Astrocyte of the cerebellum (primary cell): Measurements from ENCODE around the gene CRYBB1.
A peak's percentile ranks its signal among the peaks of the same experiment; 100 is the strongest.

Experiments
- DNase-seq: peaks from one replicate; pipeline ENCODE4 v3.0.0-alpha.2; 2011; ENCODE audit warnings: low read depth
- H3K4me3 ChIP-seq: 2 replicates; pipeline ENCODE4 v1.5.1; 2011; ENCODE audit warnings: mild to moderate bottlenecking, low read depth, low read length, moderate library complexity
- in situ Hi-C: cut with HindIII; loops from 2 replicates; pipeline ENCODE4 v1.10.0; 2017; ENCODE audit warnings: low sequenced_read_pairs
- TF ChIP-seq, protein P1 (sequence below): IDR thresholded peaks from 2 replicates; pipeline ENCODE4 v1.5.1; 2012; ENCODE audit warnings: low read length, low read depth, moderate library complexity, mild to moderate bottlenecking; ENCODE audit errors: missing control alignments

Gene CRYBB1

DNA sequence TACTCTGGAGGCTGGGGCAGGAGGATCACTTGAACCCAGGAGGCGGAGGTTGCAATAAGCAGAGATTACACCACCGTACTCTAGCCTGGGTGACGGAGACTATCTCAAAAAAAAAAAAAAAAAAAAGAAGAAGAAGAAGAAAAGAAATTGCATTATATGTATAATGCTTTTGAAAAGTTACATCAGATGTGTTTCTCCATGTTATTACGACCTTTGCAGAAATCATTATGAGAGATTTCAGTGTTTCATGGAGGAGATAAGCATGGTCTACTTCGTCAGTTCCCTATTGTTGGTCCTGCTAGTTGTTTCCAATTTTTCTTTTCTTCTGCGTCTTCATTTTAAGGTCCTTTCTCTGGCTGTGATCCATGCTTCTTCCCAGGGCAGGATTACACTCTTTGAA is 42.5 kb upstream of the CRYBB1 start:
- H3K4me3 ChIP-seq: no peak overlapping the region
- no peak for DNase-seq
- TF ChIP-seq, protein P1, sequence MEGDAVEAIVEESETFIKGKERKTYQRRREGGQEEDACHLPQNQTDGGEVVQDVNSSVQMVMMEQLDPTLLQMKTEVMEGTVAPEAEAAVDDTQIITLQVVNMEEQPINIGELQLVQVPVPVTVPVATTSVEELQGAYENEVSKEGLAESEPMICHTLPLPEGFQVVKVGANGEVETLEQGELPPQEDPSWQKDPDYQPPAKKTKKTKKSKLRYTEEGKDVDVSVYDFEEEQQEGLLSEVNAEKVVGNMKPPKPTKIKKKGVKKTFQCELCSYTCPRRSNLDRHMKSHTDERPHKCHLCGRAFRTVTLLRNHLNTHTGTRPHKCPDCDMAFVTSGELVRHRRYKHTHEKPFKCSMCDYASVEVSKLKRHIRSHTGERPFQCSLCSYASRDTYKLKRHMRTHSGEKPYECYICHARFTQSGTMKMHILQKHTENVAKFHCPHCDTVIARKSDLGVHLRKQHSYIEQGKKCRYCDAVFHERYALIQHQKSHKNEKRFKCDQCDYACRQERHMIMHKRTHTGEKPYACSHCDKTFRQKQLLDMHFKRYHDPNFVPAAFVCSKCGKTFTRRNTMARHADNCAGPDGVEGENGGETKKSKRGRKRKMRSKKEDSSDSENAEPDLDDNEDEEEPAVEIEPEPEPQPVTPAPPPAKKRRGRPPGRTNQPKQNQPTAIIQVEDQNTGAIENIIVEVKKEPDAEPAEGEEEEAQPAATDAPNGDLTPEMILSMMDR: no peak
- in situ Hi-C loops: no loop called here

DNA sequence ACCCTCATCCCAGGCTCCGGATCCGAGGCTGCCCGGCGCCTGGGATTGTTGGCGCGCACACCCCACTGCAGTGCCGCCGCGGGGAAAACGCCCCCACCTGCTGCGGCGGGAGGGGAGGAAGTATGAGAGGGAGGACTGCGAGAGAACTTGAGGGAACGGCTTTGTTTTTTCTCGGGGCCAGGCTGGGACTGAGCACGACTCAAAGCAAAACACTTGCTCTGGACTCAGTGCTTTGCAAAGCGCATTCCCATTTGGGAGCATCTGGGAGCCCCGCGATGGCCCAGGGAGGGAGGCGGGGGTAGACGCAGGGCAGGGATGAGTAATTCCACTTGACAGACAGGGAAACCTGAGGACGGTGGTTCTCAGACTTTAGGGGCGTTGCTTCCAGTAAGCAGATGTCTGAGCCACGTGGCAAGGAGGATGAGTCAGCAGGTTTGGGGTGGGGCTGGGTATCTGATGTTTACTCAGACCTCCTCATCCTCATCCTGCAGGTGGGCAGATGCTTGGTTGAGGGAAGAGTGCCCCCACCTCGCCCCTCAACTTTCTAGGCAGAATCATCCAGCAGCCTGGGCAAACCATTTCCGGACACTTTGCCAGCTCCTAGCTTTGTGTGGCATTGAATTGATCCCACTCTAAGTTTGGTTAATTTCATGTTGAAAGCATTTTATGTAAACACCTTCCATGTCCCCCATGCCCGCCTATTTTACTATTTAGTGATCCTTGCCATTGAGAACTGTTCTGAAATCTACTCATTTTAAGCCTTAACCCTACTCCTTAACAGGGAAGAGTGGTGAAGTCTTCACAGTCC is 41.0 kb upstream of the CRYBB1 start:
- in situ Hi-C loops: no loop called here
- H3K4me3 ChIP-seq: peak overlapping the region; percentile 32
- TF ChIP-seq, protein P1: no peak
- DNase-seq: peak; percentile 64

DNA sequence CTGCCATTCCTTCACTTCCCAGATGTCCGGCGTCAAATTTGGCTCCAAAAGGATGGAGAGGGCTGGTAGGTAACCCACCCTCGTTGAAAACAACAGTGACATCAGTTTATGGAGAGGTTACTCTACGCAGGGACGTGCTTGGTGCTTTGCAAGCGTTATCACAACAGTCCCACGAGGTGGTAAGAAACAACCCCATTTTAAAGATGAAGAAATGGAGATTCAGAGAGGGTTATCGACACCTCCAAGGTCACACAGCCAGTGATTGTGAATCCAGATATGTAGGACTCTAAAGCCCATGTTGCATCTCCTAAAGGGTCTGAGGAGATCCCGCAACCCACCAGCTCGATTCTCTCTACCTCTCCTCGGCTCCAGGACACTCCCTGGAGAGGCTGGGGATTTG is 40.3 kb upstream of the CRYBB1 start:
- DNase-seq: no peak
- peak overlapping the region; percentile 32 for H3K4me3 ChIP-seq
- in situ Hi-C loops: no loop called here
- TF ChIP-seq, protein P1: no peak

DNA sequence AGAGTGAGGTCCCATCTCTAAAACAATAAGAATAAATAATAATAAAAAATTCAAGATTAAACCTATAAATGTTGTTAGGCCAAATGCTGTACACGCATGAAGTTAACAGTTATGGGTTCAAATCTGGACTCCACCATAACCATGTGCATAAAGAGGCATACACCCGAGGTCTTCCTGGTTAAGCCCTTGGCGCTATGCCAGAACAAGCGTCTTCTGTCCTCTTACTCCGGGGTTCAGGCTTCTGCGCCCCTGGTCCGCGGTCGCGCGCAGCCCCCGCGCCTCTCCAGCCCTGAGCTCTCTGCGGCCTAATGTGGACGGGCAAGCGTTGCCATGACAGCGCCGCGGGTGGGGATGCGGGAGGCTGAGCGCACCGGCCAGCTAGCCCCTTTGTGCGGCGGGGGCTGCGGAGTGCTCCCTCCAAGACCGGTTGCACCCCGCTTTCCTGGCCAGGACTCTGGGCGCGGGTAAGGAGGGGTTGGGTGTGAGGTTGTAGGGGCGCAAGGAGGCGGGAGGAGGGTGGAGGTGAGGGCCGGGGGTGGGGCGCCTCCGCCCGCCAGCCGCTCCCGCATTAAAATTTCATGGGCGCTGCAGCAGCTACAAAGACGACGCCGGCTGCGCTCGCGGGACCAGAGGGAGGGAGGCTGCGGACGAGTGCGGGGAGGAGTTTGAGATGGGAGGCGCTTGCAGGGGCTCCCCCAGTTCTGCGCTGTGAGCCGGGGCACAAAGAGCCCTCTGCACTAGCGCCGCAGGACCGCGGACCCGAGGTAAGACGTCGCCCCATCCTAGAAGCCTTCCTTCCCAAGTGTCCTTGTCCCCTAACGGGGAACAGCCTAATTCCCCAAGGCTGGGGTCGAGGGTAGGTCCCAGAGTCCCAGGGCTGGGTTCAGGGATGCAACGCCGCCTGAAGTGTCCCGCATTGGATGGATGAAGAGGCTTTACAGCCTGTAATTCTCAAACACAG is 39.3 kb upstream of the CRYBB1 start, which contains the start of gene MIAT:
MIAT (plus strand) TSS at position 698 of the 961 bp plus-strand sequence.
- H3K4me3 ChIP-seq: peak within 1 kb of the TSS; percentile 35

GRCh38 chr22:26651815-26652214 is 34.0 kb upstream of the CRYBB1 start:
- DNase-seq: no peak
- TF ChIP-seq, protein P1: no peak
- in situ Hi-C loops: no loop called here
- H3K4me3 ChIP-seq: no peak overlapping the region

More for the DNA sequence above, 39.3 kb upstream of the CRYBB1 start, which contains the start of gene MIAT:
- no peak for DNase-seq
- in situ Hi-C loops: no loop called here
- TF ChIP-seq, protein P1: no peak

GRCh38 chr22:26650722-26651421 is 33.0 kb upstream of the CRYBB1 start:
- in situ Hi-C loops: no loop called here
- H3K4me3 ChIP-seq: no peak overlapping the region
- no peak for DNase-seq
- TF ChIP-seq, protein P1: no peak
